Liver (tissue), 9 donors: ENCODE data around the gene KCNIP4. TPM values are rescaled to one million over a fixed set of nuclear protein-coding genes. Genes with fewer than 3 reads are reported as not detected.

ENCODE experiments used
- DNase-seq: peaks from one replicate; pipeline ENCODE4 v3.0.0-alpha.2; 2017; ENCODE audit warnings: low spot score
- H3K27ac ChIP-seq, 2 donors: one replicate each; pipeline ENCODE4 v1.7.0; 2013; ENCODE audit warnings: inconsistent platforms in 2 of 2, low read length in 2 of 2, control low read depth in 1 of 2, low read depth in 1 of 2, mild to moderate bottlenecking in 1 of 2
- H3K27me3 ChIP-seq, 4 donors: one replicate each; pipeline versions ENCODE4 v1.6.1 to v1.7.0; 2013; ENCODE audit warnings: low read length in 3 of 4, inconsistent platforms in 1 of 4, mild to moderate bottlenecking in 1 of 4, moderate library complexity in 1 of 4; ENCODE audit not compliant: control insufficient read depth in 4 of 4, insufficient read depth in 4 of 4
- H3K36me3 ChIP-seq, 4 donors: one replicate each; pipeline versions ENCODE4 v1.6.1 to v1.7.0; 2013; ENCODE audit warnings: low read length in 3 of 4, mild to moderate bottlenecking in 3 of 4, low read depth in 1 of 4, moderate library complexity in 1 of 4; ENCODE audit not compliant: control insufficient read depth in 4 of 4, insufficient read depth in 3 of 4
- H3K4me1 ChIP-seq, 4 donors: one replicate each; pipeline versions ENCODE4 v1.6.1 to v1.7.0; 2013; ENCODE audit warnings: low read length in 3 of 4, mild to moderate bottlenecking in 3 of 4, moderate library complexity in 1 of 4; ENCODE audit not compliant: control insufficient read depth in 4 of 4, insufficient read depth in 4 of 4
- H3K4me3 ChIP-seq, 3 donors: one replicate each; pipeline versions ENCODE4 v1.6.1 to v1.7.0; 2013; ENCODE audit warnings: low read length in 3 of 3, control low read depth in 1 of 3, low read depth in 1 of 3, mild to moderate bottlenecking in 1 of 3
- H3K9ac ChIP-seq, 2 donors: one replicate each; pipeline ENCODE4 v1.7.0; 2013; ENCODE audit warnings: low read length in 2 of 2, mild to moderate bottlenecking in 2 of 2, moderate library complexity in 2 of 2, control low read depth in 1 of 2, low read depth in 1 of 2
- H3K9me3 ChIP-seq, 4 donors: one replicate each; pipeline versions ENCODE4 v1.6.1 to v1.7.0; 2013; ENCODE audit warnings: low read length in 3 of 4; ENCODE audit not compliant: control insufficient read depth in 4 of 4
- EGR1 ChIP-seq, 2 donors: IDR thresholded peaks; 2 replicates each; pipeline ENCODE4 v1.6.1; 2016 to 2018; ENCODE audit warnings: antibody characterized with exemption in 2 of 2, low read depth in 2 of 2
- FOXA1 ChIP-seq: IDR thresholded peaks from 2 replicates; pipeline ENCODE4 v1.6.1; 2016; ENCODE audit warnings: antibody characterized with exemption
- FOXA2 ChIP-seq: IDR thresholded peaks from 2 replicates; pipeline ENCODE4 v1.6.1; 2016; ENCODE audit warnings: antibody characterized with exemption
- GABPA ChIP-seq, 2 donors: IDR thresholded peaks in 1 of 2; conservative IDR thresholded peaks in 1 of 2; 2 replicates each; pipeline ENCODE4 v1.6.1; 2016; ENCODE audit warnings: antibody characterized with exemption in 2 of 2, mild to moderate bottlenecking in 1 of 2, moderate library complexity in 1 of 2
- HNF4A ChIP-seq, 2 donors: conservative IDR thresholded peaks; 2 replicates each; pipeline ENCODE4 v1.6.1; 2016; ENCODE audit warnings: antibody characterized with exemption in 2 of 2, mild to moderate bottlenecking in 2 of 2
- HNF4G ChIP-seq: IDR thresholded peaks from 2 replicates; pipeline ENCODE4 v1.6.1; 2016; ENCODE audit warnings: antibody characterized with exemption
- JUND ChIP-seq, 2 donors: IDR thresholded peaks; 2 replicates each; pipeline ENCODE4 v1.6.1; 2016; ENCODE audit warnings: antibody characterized with exemption in 2 of 2
- NR2F2 ChIP-seq: IDR thresholded peaks from 2 replicates; pipeline ENCODE4 v1.6.1; 2016; ENCODE audit warnings: antibody characterized with exemption
- RAD21 ChIP-seq, 2 donors: IDR thresholded peaks; 2 replicates each; pipeline ENCODE4 v1.6.1; 2016; ENCODE audit warnings: antibody characterized with exemption in 2 of 2, mild to moderate bottlenecking in 2 of 2
- SP1 ChIP-seq: IDR thresholded peaks from 2 replicates; pipeline ENCODE4 v1.6.1; 2018; ENCODE audit warnings: antibody characterized with exemption, mild to moderate bottlenecking
- TAF1 ChIP-seq: conservative IDR thresholded peaks from 2 replicates; pipeline ENCODE4 v1.6.1; 2016; ENCODE audit warnings: antibody characterized with exemption, mild to moderate bottlenecking
- YY1 ChIP-seq: IDR thresholded peaks from 2 replicates; pipeline ENCODE4 v1.6.1; 2016; ENCODE audit warnings: antibody characterized with exemption, mild to moderate bottlenecking
- WGBS: extraction: QIAGEN DNeasy Blood & Tissue Kit; methylation state at CpG from one replicate; pipeline ENCODE4 v1.1.7; 2013; 5-methylcytosine and 5-hydroxymethylcytosine counted together
- polyA plus RNA-seq, 2 donors: library from polyadenylated mRNA; stranded (reverse) in 1 of 2; unstranded in 1 of 2; fragments of 200-250 nt in 1 of 2; fragments of >200 nt in 1 of 2; fragmentation: Nextera tagmentation in 1 of 2; extraction: Ambion mirVana in 1 of 2; gene quantifications; one replicate each; pipeline versions ENCODE4 v1.2.1 to v1.2.3, GENCODE V29; 2013 to 2015
- total RNA-seq, 2 donors: library from RNA; depleted of rRNA; stranded (reverse); fragments of >200 nt; gene quantifications; one replicate each; pipeline ENCODE4 v1.2.3, GENCODE V29; 2014
- TF ChIP-seq, protein P1 (sequence below): IDR thresholded peaks from 2 replicates; pipeline ENCODE4 v1.6.1; 2016; ENCODE audit warnings: antibody characterized with exemption
- TF ChIP-seq, protein P2 (sequence below): IDR thresholded peaks from 2 replicates; pipeline ENCODE4 v1.6.1; 2016; ENCODE audit warnings: antibody characterized with exemption
- TF ChIP-seq, protein P3 (sequence below): IDR thresholded peaks from 2 replicates; pipeline ENCODE4 v1.6.1; 2016; ENCODE audit warnings: antibody characterized with exemption
- TF ChIP-seq, protein P4 (sequence below): IDR thresholded peaks from 2 replicates; pipeline ENCODE4 v1.6.1; 2016; ENCODE audit warnings: antibody characterized with exemption, mild to moderate bottlenecking
- donor health status: healthy.
- donor health status: healthy.
- donor health status: healthy.
- donor health status: healthy.
- donor health status: healthy.

The KCNIP4 gene
- total and polyA plus RNA-seq, 4 donors, result 0.08 to 0.14 TPM; not detected in 2

DNA sequence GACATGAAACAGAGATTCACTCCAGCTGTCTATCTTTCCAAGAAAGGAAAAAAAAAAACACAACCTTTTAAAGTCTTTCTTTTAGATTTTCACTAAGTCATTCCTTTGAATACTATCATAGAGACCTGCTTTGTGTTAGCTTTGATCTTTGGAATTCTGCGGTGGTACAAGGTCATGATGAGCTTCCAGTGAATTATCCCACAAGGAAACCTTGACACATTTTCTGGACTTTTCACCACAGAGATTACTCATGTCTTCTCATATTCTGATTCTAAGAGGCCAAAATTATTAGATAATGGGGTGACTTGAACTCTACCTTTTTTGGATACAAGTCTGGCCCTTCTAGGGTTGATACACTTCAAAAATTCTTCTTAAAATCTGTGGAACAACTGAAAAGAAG, 1046.7 kb downstream of the KCNIP4 start:
- Histone ChIP-seq H3K9me3 (no peaks in the 10 kb centered on the region), H3K4me3 (no peak overlapping the region), H3K36me3 (no peaks in the 10 kb centered on the region)

DNA sequence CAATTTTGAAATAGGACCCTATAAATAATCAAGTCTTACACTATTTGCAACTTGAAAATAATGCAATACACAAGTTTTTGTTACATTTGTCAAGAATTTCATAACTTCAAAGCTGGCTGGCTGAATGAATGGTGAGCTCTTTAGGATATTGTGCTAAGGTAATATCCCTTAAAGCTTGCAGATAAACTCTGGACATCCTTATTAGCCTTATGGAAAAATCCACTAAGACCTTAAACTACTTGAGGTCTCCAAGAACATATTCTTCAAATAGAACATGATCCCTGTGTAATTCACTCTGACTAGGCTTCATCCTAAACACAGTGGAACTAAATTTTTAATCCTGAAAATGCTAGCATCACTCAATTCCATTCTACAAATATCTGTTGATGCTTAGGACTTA, 1049.0 kb downstream of the KCNIP4 start:
- Histone ChIP-seq H3K4me3 (no peak overlapping the region), H3K27ac (no peak overlapping the region), H3K27me3 (no peaks in the 10 kb centered on the region), H3K36me3 (no peaks in the 10 kb centered on the region), H3K4me1 (no peaks in the 10 kb centered on the region), H3K9ac (no peak overlapping the region), H3K9me3 (no peaks in the 10 kb centered on the region)
- no peak for DNase-seq
- no peak for TF ChIP-seq SP1
- TF ChIP-seq GABPA (IDR thresholded peaks at IDR 0.05 in 1 of 2, conservative IDR thresholded peaks at IDR 0.05 in 1 of 2), result no peak
- TF ChIP-seq HNF4G, result no peak

More for the DNA sequence above, 1046.7 kb downstream of the KCNIP4 start:
- Histone ChIP-seq H3K4me1 (no peaks in the 10 kb centered on the region), H3K27ac (no peak overlapping the region), H3K27me3 (no peaks in the 10 kb centered on the region), H3K9ac (no peak overlapping the region)
- TF ChIP-seq NR2F2, result no peak
- TF ChIP-seq HNF4A (conservative IDR thresholded peaks at IDR 0.05), result no peak
- no peak for TF ChIP-seq FOXA2
- TF ChIP-seq, protein P1, sequence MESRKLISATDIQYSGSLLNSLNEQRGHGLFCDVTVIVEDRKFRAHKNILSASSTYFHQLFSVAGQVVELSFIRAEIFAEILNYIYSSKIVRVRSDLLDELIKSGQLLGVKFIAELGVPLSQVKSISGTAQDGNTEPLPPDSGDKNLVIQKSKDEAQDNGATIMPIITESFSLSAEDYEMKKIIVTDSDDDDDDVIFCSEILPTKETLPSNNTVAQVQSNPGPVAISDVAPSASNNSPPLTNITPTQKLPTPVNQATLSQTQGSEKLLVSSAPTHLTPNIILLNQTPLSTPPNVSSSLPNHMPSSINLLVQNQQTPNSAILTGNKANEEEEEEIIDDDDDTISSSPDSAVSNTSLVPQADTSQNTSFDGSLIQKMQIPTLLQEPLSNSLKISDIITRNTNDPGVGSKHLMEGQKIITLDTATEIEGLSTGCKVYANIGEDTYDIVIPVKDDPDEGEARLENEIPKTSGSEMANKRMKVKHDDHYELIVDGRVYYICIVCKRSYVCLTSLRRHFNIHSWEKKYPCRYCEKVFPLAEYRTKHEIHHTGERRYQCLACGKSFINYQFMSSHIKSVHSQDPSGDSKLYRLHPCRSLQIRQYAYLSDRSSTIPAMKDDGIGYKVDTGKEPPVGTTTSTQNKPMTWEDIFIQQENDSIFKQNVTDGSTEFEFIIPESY, result no peak
- no peak for TF ChIP-seq JUND (IDR thresholded peaks at IDR 0.05)
- TF ChIP-seq YY1, result no peak
- no peak for TF ChIP-seq FOXA1
- TF ChIP-seq, protein P2, sequence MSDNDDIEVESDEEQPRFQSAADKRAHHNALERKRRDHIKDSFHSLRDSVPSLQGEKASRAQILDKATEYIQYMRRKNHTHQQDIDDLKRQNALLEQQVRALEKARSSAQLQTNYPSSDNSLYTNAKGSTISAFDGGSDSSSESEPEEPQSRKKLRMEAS, result no peak
- TF ChIP-seq, protein P3, sequence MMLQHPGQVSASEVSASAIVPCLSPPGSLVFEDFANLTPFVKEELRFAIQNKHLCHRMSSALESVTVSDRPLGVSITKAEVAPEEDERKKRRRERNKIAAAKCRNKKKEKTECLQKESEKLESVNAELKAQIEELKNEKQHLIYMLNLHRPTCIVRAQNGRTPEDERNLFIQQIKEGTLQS, result no peak
- TF ChIP-seq, protein P4, sequence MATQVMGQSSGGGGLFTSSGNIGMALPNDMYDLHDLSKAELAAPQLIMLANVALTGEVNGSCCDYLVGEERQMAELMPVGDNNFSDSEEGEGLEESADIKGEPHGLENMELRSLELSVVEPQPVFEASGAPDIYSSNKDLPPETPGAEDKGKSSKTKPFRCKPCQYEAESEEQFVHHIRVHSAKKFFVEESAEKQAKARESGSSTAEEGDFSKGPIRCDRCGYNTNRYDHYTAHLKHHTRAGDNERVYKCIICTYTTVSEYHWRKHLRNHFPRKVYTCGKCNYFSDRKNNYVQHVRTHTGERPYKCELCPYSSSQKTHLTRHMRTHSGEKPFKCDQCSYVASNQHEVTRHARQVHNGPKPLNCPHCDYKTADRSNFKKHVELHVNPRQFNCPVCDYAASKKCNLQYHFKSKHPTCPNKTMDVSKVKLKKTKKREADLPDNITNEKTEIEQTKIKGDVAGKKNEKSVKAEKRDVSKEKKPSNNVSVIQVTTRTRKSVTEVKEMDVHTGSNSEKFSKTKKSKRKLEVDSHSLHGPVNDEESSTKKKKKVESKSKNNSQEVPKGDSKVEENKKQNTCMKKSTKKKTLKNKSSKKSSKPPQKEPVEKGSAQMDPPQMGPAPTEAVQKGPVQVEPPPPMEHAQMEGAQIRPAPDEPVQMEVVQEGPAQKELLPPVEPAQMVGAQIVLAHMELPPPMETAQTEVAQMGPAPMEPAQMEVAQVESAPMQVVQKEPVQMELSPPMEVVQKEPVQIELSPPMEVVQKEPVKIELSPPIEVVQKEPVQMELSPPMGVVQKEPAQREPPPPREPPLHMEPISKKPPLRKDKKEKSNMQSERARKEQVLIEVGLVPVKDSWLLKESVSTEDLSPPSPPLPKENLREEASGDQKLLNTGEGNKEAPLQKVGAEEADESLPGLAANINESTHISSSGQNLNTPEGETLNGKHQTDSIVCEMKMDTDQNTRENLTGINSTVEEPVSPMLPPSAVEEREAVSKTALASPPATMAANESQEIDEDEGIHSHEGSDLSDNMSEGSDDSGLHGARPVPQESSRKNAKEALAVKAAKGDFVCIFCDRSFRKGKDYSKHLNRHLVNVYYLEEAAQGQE, result no peak
- TF ChIP-seq TAF1, result no peak
- no peak for TF ChIP-seq EGR1 (IDR thresholded peaks at IDR 0.05; ENCODE audit: low read depth in 2 of 2)
- no peak for TF ChIP-seq RAD21 (IDR thresholded peaks at IDR 0.05)
- TF ChIP-seq SP1, result no peak
- WGBS, result 88% methylated on average over 1 of the region's 1 CpG
- no peak for DNase-seq
